Neural crest cell (in vitro differentiated cells): ENCODE measurements around the gene ZDHHC16. TPM values are rescaled to one million over a fixed set of nuclear protein-coding genes. Genes with fewer than 3 reads are reported as not detected.

Source experiments
- DNase-seq: peaks from one replicate; pipeline ENCODE4 v3.0.0; 2021; ENCODE audit warnings: low read depth, mixed read lengths, low spot score
- H3K27ac Mint-ChIP-seq: one replicate; pipeline ENCODE4 v1.8.0; 2021; ENCODE audit warnings: mild to moderate bottlenecking, mixed read lengths; ENCODE audit not compliant: unreplicated experiment
- H3K27me3 Mint-ChIP-seq: 2 replicates; pipeline ENCODE4 v1.8.0; 2021; ENCODE audit warnings: low read depth, mild to moderate bottlenecking, mixed read lengths
- H3K36me3 Mint-ChIP-seq: 2 replicates; pipeline ENCODE4 v1.8.0; 2021; ENCODE audit warnings: low read depth, mild to moderate bottlenecking, mixed read lengths
- H3K4me1 Mint-ChIP-seq: 2 replicates; pipeline ENCODE4 v1.8.0; 2021; ENCODE audit warnings: mixed read lengths
- H3K4me3 Mint-ChIP-seq: one replicate; pipeline ENCODE4 v1.8.0; 2021; ENCODE audit warnings: mild to moderate bottlenecking, mixed read lengths
- H3K9me3 Mint-ChIP-seq: 2 replicates; pipeline ENCODE4 v1.8.0; 2021; ENCODE audit warnings: mixed read lengths
- CTCF ChIP-seq: fragments of 200-600 bp; sonication (generic); conservative IDR thresholded peaks from 2 replicates; pipeline ENCODE4 v1.5.0; 2021; ENCODE audit warnings: antibody characterized with exemption, mild to moderate bottlenecking
- total RNA-seq: library from RNA; stranded (reverse); gene quantifications from 2 replicates; pipeline ENCODE4 v1.2.1, GENCODE V29; 2021

The ZDHHC16 gene
- total RNA-seq, 1 donor from 2014 or later = 58.2 TPM

- no peak for TF ChIP-seq CTCF
- peak; percentile 29 for DNase-seq
- H3K4me3 Mint-ChIP-seq = no peak overlapping the region
- H3K27me3 Mint-ChIP-seq = no peaks in the 10 kb centered on the region
- peaks cover 1% of the 10 kb centered on the region for H3K9me3 Mint-ChIP-seq
- H3K4me1 Mint-ChIP-seq = peaks cover 6% of the 10 kb centered on the region
- H3K27ac Mint-ChIP-seq = no peak overlapping the region
- H3K36me3 Mint-ChIP-seq = peaks cover 14% of the 10 kb centered on the region
Measured at GRCh38 chr10:97479939-97480338, 34.0 kb downstream of the ZDHHC16 start.

GRCh38 chr10:97481071-97481470 is 35.1 kb downstream of the ZDHHC16 start:
- peaks cover 7% of the 10 kb centered on the region for H3K36me3 Mint-ChIP-seq
- H3K27ac Mint-ChIP-seq = no peak overlapping the region
- no peak overlapping the region for H3K4me3 Mint-ChIP-seq
- no peak for DNase-seq
- H3K27me3 Mint-ChIP-seq = no peaks in the 10 kb centered on the region
- no peak for TF ChIP-seq CTCF
- H3K4me1 Mint-ChIP-seq = peaks cover 6% of the 10 kb centered on the region
- no peaks in the 10 kb centered on the region for H3K9me3 Mint-ChIP-seq

- H3K27ac Mint-ChIP-seq = no peak overlapping the region
- H3K27me3 Mint-ChIP-seq = no peaks in the 10 kb centered on the region
- no peak for DNase-seq
- no peaks in the 10 kb centered on the region for H3K9me3 Mint-ChIP-seq
- H3K4me1 Mint-ChIP-seq = peaks cover 6% of the 10 kb centered on the region
- peaks cover 1% of the 10 kb centered on the region for H3K36me3 Mint-ChIP-seq
- no peak for TF ChIP-seq CTCF
- no peak overlapping the region for H3K4me3 Mint-ChIP-seq
Measured at GRCh38 chr10:97482381-97482780, 36.4 kb downstream of the ZDHHC16 start.

GRCh38 chr10:97483506-97483905 is 37.5 kb downstream of the ZDHHC16 start:
- H3K36me3 Mint-ChIP-seq = no peaks in the 10 kb centered on the region
- TF ChIP-seq CTCF = no peak
- H3K9me3 Mint-ChIP-seq = no peaks in the 10 kb centered on the region
- DNase-seq = no peak
- no peak overlapping the region for H3K4me3 Mint-ChIP-seq
- H3K4me1 Mint-ChIP-seq = peaks cover 6% of the 10 kb centered on the region
- H3K27me3 Mint-ChIP-seq = no peaks in the 10 kb centered on the region
- no peak overlapping the region for H3K27ac Mint-ChIP-seq

GRCh38 chr10:97483921-97484320 is 37.9 kb downstream of the ZDHHC16 start:
- Mint-ChIP-seq H3K4me3 (no peak overlapping the region), H3K36me3 (no peaks in the 10 kb centered on the region), H3K27ac (no peak overlapping the region), H3K9me3 (no peaks in the 10 kb centered on the region), H3K27me3 (no peaks in the 10 kb centered on the region), H3K4me1 (peaks cover 6% of the 10 kb centered on the region)
- no peak for TF ChIP-seq CTCF
- no peak for DNase-seq
